SK-N-SH treated with all-trans-retinoic acid at 6 μM for 48 hours (cell line): ENCODE results near the gene PCDHGA5.

ENCODE experiments used
- ATAC-seq: fragments of 200-7000 bp; cut with Tn5 transposase; 3 replicates; pipeline ENCODE4 v1.9.1; 2020; ENCODE audit warnings: mild to moderate bottlenecking, moderate library complexity
- ARNTL ChIP-seq: fragments of 450-650 bp; formaldehyde crosslinking; IDR thresholded peaks from 2 replicates; pipeline ENCODE4 v1.5.0; 2020; ENCODE audit warnings: low read depth, mild to moderate bottlenecking, moderate library complexity, borderline replicate concordance
- BACH2 ChIP-seq: fragments of 250-450 bp; sonication (Bioruptor Pico); IDR thresholded peaks from 2 replicates; pipeline ENCODE4 v1.9.0; 2021; ENCODE audit warnings: mild to moderate bottlenecking, borderline replicate concordance
- CSDC2 ChIP-seq: fragments of 250-450 bp; sonication (Bioruptor Pico); IDR thresholded peaks from 2 replicates; pipeline ENCODE4 v1.5.0; 2020; ENCODE audit warnings: mild to moderate bottlenecking, moderate library complexity
- GLIS3 ChIP-seq: fragments of 250-450 bp; sonication (Bioruptor Pico); IDR thresholded peaks from 2 replicates; pipeline ENCODE4 v1.5.0; 2020; ENCODE audit warnings: mild to moderate bottlenecking, moderate library complexity
- ISL1 ChIP-seq: fragments of 250-450 bp; sonication (Bioruptor Pico); IDR thresholded peaks from 2 replicates; pipeline ENCODE4 v2.1.2; 2022; ENCODE audit warnings: mild to moderate bottlenecking, moderate library complexity
- OSR1 ChIP-seq: fragments of 250-450 bp; sonication (Bioruptor Pico); IDR thresholded peaks from 2 replicates; pipeline ENCODE4 v1.8.0; 2022; ENCODE audit warnings: moderate library complexity, mild to moderate bottlenecking, inconsistent platforms
- PPARA ChIP-seq: fragments of 250-450 bp; sonication (Bioruptor Pico); IDR thresholded peaks from 2 replicates; pipeline ENCODE4 v1.5.0; 2020; ENCODE audit warnings: mild to moderate bottlenecking, borderline replicate concordance
- RARB ChIP-seq: fragments of 250-450 bp; sonication (Bioruptor Pico); IDR thresholded peaks from 2 replicates; pipeline ENCODE4 v1.8.0; 2021; ENCODE audit warnings: mild to moderate bottlenecking, moderate library complexity
- SNAI2 ChIP-seq: fragments of 250-450 bp; sonication (Bioruptor Pico); IDR thresholded peaks from 2 replicates; pipeline ENCODE4 v1.5.0; 2020; ENCODE audit warnings: mild to moderate bottlenecking, moderate library complexity
- TCF4 ChIP-seq: fragments of 250-450 bp; sonication (Bioruptor Pico); IDR thresholded peaks from 2 replicates; pipeline ENCODE4 v1.8.0; 2021; ENCODE audit warnings: mild to moderate bottlenecking, moderate library complexity, borderline replicate concordance
- TOX ChIP-seq: fragments of 250-450 bp; sonication (Bioruptor Pico); IDR thresholded peaks from 2 replicates; pipeline ENCODE4 v1.8.0; 2021; ENCODE audit warnings: mild to moderate bottlenecking, moderate library complexity, borderline replicate concordance
- ZC3H10 ChIP-seq: fragments of 250-450 bp; sonication (Bioruptor Pico); IDR thresholded peaks from 2 replicates; pipeline ENCODE4 v1.5.1; 2021; ENCODE audit warnings: mild to moderate bottlenecking, moderate library complexity
- ZFP3 ChIP-seq: fragments of 250-450 bp; sonication (Bioruptor Pico); IDR thresholded peaks from 2 replicates; pipeline ENCODE4 v1.5.0; 2020; ENCODE audit warnings: mild to moderate bottlenecking, moderate library complexity
- ZNF565 ChIP-seq: fragments of 450-650 bp; formaldehyde crosslinking; conservative IDR thresholded peaks from 2 replicates; pipeline ENCODE4 v1.5.0; 2020; ENCODE audit warnings: low read depth, mild to moderate bottlenecking, moderate library complexity
- ZNF70 ChIP-seq: fragments of 450-650 bp; formaldehyde crosslinking; IDR thresholded peaks from 2 replicates; pipeline ENCODE4 v1.5.0; 2020; ENCODE audit warnings: mild to moderate bottlenecking, moderate library complexity
- TF ChIP-seq, protein P1 (sequence below): fragments of 250-450 bp; sonication (Bioruptor Pico); IDR thresholded peaks from 2 replicates; pipeline ENCODE4 v1.8.0; 2020; ENCODE audit warnings: mild to moderate bottlenecking, moderate library complexity, borderline replicate concordance
- TF ChIP-seq, protein P2 (sequence below): fragments of 250-450 bp; sonication (Bioruptor Pico); IDR thresholded peaks from 2 replicates; pipeline ENCODE4 v1.5.1; 2021; ENCODE audit warnings: mild to moderate bottlenecking, moderate library complexity
- TF ChIP-seq, protein P3 (sequence below): fragments of 250-450 bp; sonication (Bioruptor Pico); IDR thresholded peaks from 2 replicates; pipeline ENCODE4 v1.5.0; 2020; ENCODE audit warnings: mild to moderate bottlenecking, moderate library complexity
- TF ChIP-seq, protein P4 (sequence below): fragments of 250-450 bp; sonication (Bioruptor Pico); IDR thresholded peaks from 2 replicates; pipeline ENCODE4 v1.8.0; 2021; ENCODE audit warnings: low read depth, mild to moderate bottlenecking, moderate library complexity, borderline replicate concordance

The PCDHGA5 gene

DNA sequence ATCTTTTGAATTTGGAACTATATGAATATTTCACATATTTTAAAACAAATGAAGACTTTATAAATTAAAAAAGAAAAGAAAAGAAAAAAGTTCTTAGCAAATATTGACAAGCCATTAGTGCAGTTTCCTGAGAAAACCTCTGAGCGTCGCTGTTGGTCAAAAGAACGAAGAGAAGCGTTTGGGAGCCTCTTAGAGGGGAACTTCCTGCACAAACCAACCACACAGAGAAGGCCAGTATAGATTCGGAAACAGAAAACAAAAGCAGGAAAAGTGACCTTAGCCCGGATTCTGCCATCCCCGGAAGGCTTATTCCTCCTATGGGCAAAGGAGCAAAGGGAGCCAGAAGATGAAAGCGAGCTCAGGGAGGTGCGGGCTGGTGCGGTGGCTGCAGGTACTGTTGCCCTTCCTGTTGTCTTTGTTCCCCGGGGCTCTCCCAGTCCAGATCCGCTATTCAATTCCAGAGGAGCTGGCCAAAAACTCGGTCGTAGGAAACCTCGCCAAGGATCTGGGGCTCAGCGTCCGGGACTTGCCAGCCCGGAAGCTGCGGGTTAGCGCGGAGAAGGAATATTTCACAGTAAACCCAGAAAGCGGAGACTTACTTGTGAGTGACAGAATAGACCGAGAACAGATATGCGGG is 4.1 kb upstream of the PCDHGA5 start, which contains the start of gene PCDHGB2:
PCDHGB2 (plus strand) TSS at position 205 of the 637 bp plus-strand sequence; CDS start at position 347, 142 bp downstream.
- ATAC-seq: peak; percentile 58
- TF ChIP-seq SNAI2 (CRISPR knock-in tag) (no peak), ARNTL (CRISPR knock-in tag) (no peak), BACH2 (CRISPR knock-in tag) (no peak), CSDC2 (no peak), ISL1 (no peak), OSR1 (CRISPR knock-in tag) (no peak), PPARA (CRISPR knock-in tag) (no peak), ZFP3 (no peak), ZC3H10 (CRISPR knock-in tag) (no peak), TOX (no peak), ZNF565 (CRISPR knock-in tag) (no peak)
- TF ChIP-seq, protein P1, sequence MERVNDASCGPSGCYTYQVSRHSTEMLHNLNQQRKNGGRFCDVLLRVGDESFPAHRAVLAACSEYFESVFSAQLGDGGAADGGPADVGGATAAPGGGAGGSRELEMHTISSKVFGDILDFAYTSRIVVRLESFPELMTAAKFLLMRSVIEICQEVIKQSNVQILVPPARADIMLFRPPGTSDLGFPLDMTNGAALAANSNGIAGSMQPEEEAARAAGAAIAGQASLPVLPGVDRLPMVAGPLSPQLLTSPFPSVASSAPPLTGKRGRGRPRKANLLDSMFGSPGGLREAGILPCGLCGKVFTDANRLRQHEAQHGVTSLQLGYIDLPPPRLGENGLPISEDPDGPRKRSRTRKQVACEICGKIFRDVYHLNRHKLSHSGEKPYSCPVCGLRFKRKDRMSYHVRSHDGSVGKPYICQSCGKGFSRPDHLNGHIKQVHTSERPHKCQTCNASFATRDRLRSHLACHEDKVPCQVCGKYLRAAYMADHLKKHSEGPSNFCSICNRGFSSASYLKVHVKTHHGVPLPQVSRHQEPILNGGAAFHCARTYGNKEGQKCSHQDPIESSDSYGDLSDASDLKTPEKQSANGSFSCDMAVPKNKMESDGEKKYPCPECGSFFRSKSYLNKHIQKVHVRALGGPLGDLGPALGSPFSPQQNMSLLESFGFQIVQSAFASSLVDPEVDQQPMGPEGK: no peak
- TF ChIP-seq, protein P2, sequence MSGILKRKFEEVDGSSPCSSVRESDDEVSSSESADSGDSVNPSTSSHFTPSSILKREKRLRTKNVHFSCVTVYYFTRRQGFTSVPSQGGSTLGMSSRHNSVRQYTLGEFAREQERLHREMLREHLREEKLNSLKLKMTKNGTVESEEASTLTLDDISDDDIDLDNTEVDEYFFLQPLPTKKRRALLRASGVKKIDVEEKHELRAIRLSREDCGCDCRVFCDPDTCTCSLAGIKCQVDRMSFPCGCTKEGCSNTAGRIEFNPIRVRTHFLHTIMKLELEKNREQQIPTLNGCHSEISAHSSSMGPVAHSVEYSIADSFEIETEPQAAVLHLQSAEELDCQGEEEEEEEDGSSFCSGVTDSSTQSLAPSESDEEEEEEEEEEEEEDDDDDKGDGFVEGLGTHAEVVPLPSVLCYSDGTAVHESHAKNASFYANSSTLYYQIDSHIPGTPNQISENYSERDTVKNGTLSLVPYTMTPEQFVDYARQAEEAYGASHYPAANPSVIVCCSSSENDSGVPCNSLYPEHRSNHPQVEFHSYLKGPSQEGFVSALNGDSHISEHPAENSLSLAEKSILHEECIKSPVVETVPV (CRISPR knock-in tag): no peak
- TF ChIP-seq, protein P3, sequence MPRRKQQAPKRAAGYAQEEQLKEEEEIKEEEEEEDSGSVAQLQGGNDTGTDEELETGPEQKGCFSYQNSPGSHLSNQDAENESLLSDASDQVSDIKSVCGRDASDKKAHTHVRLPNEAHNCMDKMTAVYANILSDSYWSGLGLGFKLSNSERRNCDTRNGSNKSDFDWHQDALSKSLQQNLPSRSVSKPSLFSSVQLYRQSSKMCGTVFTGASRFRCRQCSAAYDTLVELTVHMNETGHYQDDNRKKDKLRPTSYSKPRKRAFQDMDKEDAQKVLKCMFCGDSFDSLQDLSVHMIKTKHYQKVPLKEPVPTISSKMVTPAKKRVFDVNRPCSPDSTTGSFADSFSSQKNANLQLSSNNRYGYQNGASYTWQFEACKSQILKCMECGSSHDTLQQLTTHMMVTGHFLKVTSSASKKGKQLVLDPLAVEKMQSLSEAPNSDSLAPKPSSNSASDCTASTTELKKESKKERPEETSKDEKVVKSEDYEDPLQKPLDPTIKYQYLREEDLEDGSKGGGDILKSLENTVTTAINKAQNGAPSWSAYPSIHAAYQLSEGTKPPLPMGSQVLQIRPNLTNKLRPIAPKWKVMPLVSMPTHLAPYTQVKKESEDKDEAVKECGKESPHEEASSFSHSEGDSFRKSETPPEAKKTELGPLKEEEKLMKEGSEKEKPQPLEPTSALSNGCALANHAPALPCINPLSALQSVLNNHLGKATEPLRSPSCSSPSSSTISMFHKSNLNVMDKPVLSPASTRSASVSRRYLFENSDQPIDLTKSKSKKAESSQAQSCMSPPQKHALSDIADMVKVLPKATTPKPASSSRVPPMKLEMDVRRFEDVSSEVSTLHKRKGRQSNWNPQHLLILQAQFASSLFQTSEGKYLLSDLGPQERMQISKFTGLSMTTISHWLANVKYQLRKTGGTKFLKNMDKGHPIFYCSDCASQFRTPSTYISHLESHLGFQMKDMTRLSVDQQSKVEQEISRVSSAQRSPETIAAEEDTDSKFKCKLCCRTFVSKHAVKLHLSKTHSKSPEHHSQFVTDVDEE (CRISPR knock-in tag): no peak

- no peak for ATAC-seq
- TF ChIP-seq ZNF70 (CRISPR knock-in tag) (no peak), BACH2 (CRISPR knock-in tag) (no peak), SNAI2 (CRISPR knock-in tag) (no peak), RARB (CRISPR knock-in tag) (no peak), TOX (no peak)
- TF ChIP-seq, protein P2 (CRISPR knock-in tag): no peak
- TF ChIP-seq, protein P3 (CRISPR knock-in tag): no peak
Observed at GRCh38 chr5:141360685-141361084, 3.3 kb upstream of the PCDHGA5 start.

GRCh38 chr5:141362719-141363118 is 1.2 kb upstream of the PCDHGA5 start:
- TF ChIP-seq ZNF565 (CRISPR knock-in tag) (no peak), GLIS3 (CRISPR knock-in tag) (no peak), CSDC2 (no peak), TOX (no peak), PPARA (CRISPR knock-in tag) (no peak), ARNTL (CRISPR knock-in tag) (no peak), TCF4 (CRISPR knock-in tag) (no peak), SNAI2 (CRISPR knock-in tag) (no peak), ZFP3 (no peak)
- TF ChIP-seq, protein P4, sequence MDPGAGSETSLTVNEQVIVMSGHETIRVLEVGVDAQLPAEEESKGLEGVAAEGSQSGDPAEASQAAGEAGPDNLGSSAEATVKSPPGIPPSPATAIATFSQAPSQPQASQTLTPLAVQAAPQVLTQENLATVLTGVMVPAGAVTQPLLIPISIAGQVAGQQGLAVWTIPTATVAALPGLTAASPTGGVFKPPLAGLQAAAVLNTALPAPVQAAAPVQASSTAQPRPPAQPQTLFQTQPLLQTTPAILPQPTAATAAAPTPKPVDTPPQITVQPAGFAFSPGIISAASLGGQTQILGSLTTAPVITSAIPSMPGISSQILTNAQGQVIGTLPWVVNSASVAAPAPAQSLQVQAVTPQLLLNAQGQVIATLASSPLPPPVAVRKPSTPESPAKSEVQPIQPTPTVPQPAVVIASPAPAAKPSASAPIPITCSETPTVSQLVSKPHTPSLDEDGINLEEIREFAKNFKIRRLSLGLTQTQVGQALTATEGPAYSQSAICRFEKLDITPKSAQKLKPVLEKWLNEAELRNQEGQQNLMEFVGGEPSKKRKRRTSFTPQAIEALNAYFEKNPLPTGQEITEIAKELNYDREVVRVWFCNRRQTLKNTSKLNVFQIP (CRISPR knock-in tag): no peak
- ATAC-seq: no peak
